Ovary (tissue), 3 donors: Measurements from ENCODE around the gene XYLT2.

Source experiments
- CTCF ChIP-seq, 3 donors: fragments of 450-650 bp in 2 of 3; fragments of 200-600 bp in 1 of 3; IDR thresholded peaks; one replicate each; pipeline versions ENCODE4 v1.5.1 to v1.8.0; 2016 to 2022; ENCODE audit warnings: antibody characterized with exemption in 3 of 3, mild to moderate bottlenecking in 1 of 3
- POLR2A ChIP-seq: fragments of 450-650 bp; IDR thresholded peaks from one replicate; pipeline ENCODE4 v1.6.1; 2017; ENCODE audit warnings: antibody characterized with exemption, mild to moderate bottlenecking, moderate library complexity
- donor health status: DM: no; HTN: no; CAD: no.

- no peak for TF ChIP-seq CTCF (IDR thresholded peaks at IDR 0.05)
- TF ChIP-seq POLR2A = no peak
Observed at GRCh38 chr17:50329716-50330115, 16.2 kb upstream of the XYLT2 start.
